GM06990 (cell line): ENCODE data around the gene GRID1.

Experiments used
- DNase-seq: peaks from one replicate; pipeline ENCODE4 v3.0.0-alpha.2; 2011; ENCODE audit not compliant: insufficient read length; ENCODE audit errors: extremely low read depth
- H3K27me3 ChIP-seq: replicated peaks from 2 replicates; pipeline ENCODE4 v1.6.0; 2011; ENCODE audit warnings: low read length; ENCODE audit not compliant: control insufficient read depth, insufficient read depth
- H3K36me3 ChIP-seq: 2 replicates; pipeline ENCODE4 v1.5.1; 2011; ENCODE audit warnings: low read length; ENCODE audit not compliant: control insufficient read depth, insufficient read depth
- H3K4me3 ChIP-seq: replicated peaks from 2 replicates; pipeline ENCODE4 v1.5.1; 2011; ENCODE audit warnings: low read depth, mild to moderate bottlenecking, control low read depth, low read length
- TF ChIP-seq, protein P1 (sequence below): IDR thresholded peaks from 2 replicates; pipeline ENCODE4 v1.5.1; 2011; ENCODE audit warnings: low read length, control low read depth, mild to moderate bottlenecking, inconsistent platforms; ENCODE audit not compliant: insufficient read depth, poor library complexity, severe bottlenecking

Gene GRID1

GRCh38 chr10:86218842-86219241 lies 147.8 kb downstream of the GRID1 start:
- Histone ChIP-seq H3K27me3 (peaks cover 2% of the 10 kb centered on the region), H3K4me3 (no peak overlapping the region), H3K36me3 (no peaks in the 10 kb centered on the region)
- no peak for DNase-seq
- TF ChIP-seq, protein P1, sequence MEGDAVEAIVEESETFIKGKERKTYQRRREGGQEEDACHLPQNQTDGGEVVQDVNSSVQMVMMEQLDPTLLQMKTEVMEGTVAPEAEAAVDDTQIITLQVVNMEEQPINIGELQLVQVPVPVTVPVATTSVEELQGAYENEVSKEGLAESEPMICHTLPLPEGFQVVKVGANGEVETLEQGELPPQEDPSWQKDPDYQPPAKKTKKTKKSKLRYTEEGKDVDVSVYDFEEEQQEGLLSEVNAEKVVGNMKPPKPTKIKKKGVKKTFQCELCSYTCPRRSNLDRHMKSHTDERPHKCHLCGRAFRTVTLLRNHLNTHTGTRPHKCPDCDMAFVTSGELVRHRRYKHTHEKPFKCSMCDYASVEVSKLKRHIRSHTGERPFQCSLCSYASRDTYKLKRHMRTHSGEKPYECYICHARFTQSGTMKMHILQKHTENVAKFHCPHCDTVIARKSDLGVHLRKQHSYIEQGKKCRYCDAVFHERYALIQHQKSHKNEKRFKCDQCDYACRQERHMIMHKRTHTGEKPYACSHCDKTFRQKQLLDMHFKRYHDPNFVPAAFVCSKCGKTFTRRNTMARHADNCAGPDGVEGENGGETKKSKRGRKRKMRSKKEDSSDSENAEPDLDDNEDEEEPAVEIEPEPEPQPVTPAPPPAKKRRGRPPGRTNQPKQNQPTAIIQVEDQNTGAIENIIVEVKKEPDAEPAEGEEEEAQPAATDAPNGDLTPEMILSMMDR = no peak

GRCh38 chr10:86218160-86218559 lies 148.4 kb downstream of the GRID1 start:
- DNase-seq = no peak
- TF ChIP-seq, protein P1 = no peak
- Histone ChIP-seq H3K4me3 (no peak overlapping the region), H3K27me3 (peaks cover 2% of the 10 kb centered on the region), H3K36me3 (no peaks in the 10 kb centered on the region)

DNA sequence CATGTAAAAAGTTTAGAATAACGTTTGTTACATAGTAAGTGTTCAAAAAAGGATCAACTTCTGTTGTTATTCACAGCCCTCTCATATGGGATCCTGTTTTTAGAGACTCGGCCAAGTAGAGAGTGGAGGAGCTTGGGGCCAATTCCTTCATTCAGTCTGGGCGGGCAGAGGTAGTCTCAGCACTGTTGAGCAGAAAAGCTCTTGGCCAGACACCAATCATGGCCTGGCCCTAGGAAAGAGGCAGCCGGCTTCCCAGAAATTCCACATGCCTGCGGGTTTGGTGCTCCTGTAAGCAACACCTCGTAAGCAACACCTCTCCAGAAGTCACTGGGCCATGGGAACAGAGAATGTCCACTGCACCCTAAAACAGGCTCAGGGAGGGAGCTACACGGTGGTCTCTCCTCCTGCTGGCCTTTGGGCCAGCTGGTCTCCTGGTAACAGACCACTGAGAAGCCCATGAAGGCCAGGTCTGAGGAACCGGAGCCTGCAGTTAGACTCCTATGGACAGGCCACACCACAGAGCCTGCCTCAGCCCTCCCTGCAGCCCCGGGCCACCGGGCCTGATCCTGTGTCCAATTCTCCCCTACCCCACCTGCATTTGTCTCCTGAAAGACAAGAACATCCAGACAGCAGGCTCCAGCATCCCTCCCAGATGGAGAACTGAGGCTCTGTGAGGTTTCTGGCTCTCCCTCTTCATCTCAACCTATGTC lies 149.1 kb downstream of the GRID1 start:
- TF ChIP-seq, protein P1 = no peak

DNA sequence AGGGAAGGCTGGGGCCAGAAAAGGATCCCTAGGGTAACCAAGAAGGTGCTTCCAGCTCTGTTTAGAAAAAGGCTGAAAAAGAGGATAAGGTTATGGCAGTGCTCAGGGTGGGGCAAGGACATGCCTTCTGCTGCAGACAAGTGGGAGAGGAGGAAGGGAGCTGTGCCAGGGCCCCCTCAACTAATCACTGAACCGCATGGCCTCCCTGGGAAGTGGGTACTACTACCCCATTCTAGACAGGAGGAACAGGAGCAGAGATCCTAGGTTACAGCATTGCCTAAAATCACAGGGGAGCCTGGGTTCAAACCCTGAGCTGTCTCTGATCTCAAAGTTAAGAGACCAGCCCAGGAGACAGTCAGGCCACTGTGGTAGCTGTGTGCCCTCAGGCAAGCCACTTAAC lies 149.7 kb downstream of the GRID1 start:
- TF ChIP-seq, protein P1 = no peak
- Histone ChIP-seq H3K36me3 (no peaks in the 10 kb centered on the region), H3K27me3 (peaks cover 2% of the 10 kb centered on the region), H3K4me3 (no peak overlapping the region)
- no peak for DNase-seq

More for the DNA sequence above, 149.1 kb downstream of the GRID1 start:
- no peak for DNase-seq
- peaks cover 2% of the 10 kb centered on the region for H3K27me3 ChIP-seq
- no peaks in the 10 kb centered on the region for H3K36me3 ChIP-seq
- H3K4me3 ChIP-seq = no peak overlapping the region

DNA sequence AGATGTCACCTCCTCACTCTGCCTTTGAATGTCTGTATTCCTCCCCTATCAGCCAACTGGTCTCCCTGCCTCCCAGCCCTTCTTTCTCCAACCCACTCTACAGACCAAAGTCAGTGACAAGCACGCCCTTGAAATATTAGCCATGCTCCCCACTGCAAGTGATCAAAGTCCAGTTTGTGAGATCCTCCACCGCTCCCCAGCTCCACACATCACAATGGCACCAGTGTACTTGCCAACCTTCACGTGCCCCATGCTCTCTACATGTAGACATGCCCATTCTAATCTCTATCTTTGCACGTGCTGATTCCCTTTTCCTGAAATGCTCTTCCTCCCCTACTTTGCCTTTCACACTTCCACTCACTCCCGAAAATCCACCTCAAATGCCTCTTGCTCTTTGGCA lies 150.9 kb downstream of the GRID1 start:
- DNase-seq = no peak
- H3K4me3 ChIP-seq = no peak overlapping the region
- H3K27me3 ChIP-seq = peaks cover 2% of the 10 kb centered on the region
- H3K36me3 ChIP-seq = no peaks in the 10 kb centered on the region
- TF ChIP-seq, protein P1 = no peak
